Upper lobe of right lung (tissue), 1 donor: Measurements from ENCODE around the gene DCAF8L2. TPM values are rescaled to one million over a fixed set of nuclear protein-coding genes. Genes with fewer than 3 reads are reported as not detected.

Source experiments
- ATAC-seq: fragments of 200-7000 bp; cut with Tn5 transposase; one replicate; pipeline ENCODE4 v1.9.1; 2020; ENCODE audit warnings: mild to moderate bottlenecking, moderate library complexity
- DNase-seq: peaks from one replicate; pipeline ENCODE4 v3.0.0-alpha.2; 2020
- H3K27ac ChIP-seq: fragments of 200-600 bp; one replicate; pipeline ENCODE4 v1.8.0; 2022
- H3K27me3 ChIP-seq: fragments of 200-600 bp; one replicate; pipeline ENCODE4 v1.8.0; 2022; ENCODE audit warnings: mild to moderate bottlenecking
- H3K36me3 ChIP-seq: fragments of 200-600 bp; one replicate; pipeline ENCODE4 v1.8.0; 2022
- H3K4me1 ChIP-seq: fragments of 200-600 bp; one replicate; pipeline ENCODE4 v1.8.0; 2022
- H3K4me3 ChIP-seq: fragments of 200-600 bp; one replicate; pipeline ENCODE4 v1.8.0; 2022; ENCODE audit warnings: mild to moderate bottlenecking
- H3K9me3 ChIP-seq: fragments of 200-600 bp; one replicate; pipeline ENCODE4 v1.8.0; 2022
- intact Hi-C: fragments of 100-400 bp; cut with DNase I; formaldehyde crosslinking; loops from one replicate; pipeline ENCODE4 v1.11.0; 2022
- total RNA-seq: library from RNA; stranded (reverse); fragmentation: NEBNext Ultra II Directional; extraction: Animal tissue kit (Norgen Biotek cat#: 25700); gene quantifications from one replicate; pipeline ENCODE4 v1.2.1, GENCODE V29; 2021
- TF ChIP-seq, protein P1 (sequence below): fragments of 200-600 bp; IDR thresholded peaks from one replicate; pipeline ENCODE4 v1.8.0; 2022; ENCODE audit warnings: antibody characterized with exemption
- donor health status: DM: no; HTN: yes; CAD: no; lungs with severe emphysema.

Gene DCAF8L2
- total RNA-seq, 1 donor from 2014 or later, result not detected

DNA sequence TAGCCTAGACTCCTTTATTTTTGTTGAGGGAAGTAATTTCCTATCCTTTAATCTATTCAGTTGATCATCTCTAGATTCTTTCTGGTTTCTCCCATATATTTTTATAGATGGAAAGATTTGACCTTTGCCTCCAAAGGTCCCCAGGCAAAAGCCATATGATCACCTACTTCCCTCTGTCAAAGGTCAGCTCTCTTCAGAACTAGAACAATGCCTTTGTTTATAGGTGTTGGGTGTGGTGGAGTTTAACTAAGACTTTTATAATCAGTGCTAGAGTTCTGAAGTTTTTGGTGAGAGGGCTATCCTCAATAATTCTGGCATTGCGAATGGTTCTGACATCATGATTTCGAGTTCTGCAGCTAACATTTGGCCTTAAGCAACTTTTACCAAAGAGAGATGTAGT is 19.0 kb upstream of the DCAF8L2 start:
- Histone ChIP-seq H3K4me3 (no peak overlapping the region), H3K4me1 (no peaks in the 10 kb centered on the region), H3K9me3 (no peaks in the 10 kb centered on the region), H3K27ac (no peak overlapping the region), H3K27me3 (no peaks in the 10 kb centered on the region), H3K36me3 (no peaks in the 10 kb centered on the region)
- ATAC-seq, result no peak
- DNase-seq, result no peak
- TF ChIP-seq, protein P1, sequence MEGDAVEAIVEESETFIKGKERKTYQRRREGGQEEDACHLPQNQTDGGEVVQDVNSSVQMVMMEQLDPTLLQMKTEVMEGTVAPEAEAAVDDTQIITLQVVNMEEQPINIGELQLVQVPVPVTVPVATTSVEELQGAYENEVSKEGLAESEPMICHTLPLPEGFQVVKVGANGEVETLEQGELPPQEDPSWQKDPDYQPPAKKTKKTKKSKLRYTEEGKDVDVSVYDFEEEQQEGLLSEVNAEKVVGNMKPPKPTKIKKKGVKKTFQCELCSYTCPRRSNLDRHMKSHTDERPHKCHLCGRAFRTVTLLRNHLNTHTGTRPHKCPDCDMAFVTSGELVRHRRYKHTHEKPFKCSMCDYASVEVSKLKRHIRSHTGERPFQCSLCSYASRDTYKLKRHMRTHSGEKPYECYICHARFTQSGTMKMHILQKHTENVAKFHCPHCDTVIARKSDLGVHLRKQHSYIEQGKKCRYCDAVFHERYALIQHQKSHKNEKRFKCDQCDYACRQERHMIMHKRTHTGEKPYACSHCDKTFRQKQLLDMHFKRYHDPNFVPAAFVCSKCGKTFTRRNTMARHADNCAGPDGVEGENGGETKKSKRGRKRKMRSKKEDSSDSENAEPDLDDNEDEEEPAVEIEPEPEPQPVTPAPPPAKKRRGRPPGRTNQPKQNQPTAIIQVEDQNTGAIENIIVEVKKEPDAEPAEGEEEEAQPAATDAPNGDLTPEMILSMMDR, result no peak
- intact Hi-C loops, result no loop called here

DNA sequence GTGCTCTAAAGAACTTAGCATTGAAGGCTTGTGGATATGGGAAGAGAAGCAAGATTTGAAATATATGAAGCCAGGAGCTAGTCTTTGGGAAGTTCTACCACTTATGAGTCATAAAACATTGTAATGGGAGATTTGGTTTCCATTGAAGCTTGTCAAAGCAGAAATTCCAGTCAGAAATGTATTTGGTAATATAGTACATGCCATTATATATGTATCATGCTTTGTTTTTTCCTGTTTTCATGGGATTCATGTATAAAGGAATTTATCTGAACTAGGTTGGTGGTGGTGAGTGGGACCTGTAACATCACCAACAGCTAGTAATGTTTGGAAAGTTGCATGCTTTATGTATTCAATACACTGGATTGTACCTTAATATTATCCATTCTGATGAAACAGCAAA is 14.6 kb upstream of the DCAF8L2 start:
- Histone ChIP-seq H3K36me3 (no peaks in the 10 kb centered on the region), H3K9me3 (no peaks in the 10 kb centered on the region), H3K4me1 (no peaks in the 10 kb centered on the region), H3K4me3 (no peak overlapping the region), H3K27me3 (no peaks in the 10 kb centered on the region), H3K27ac (no peak overlapping the region)
- DNase-seq (no peak), ATAC-seq (no peak)
- TF ChIP-seq, protein P1, result no peak
- intact Hi-C loops, result no loop called here

GRCh38 chrX:27583976-27584375 is 6.2 kb upstream of the DCAF8L2 start:
- ATAC-seq (no peak), DNase-seq (no peak)
- TF ChIP-seq, protein P1, result no peak
- intact Hi-C loops, result no loop called here
- Histone ChIP-seq H3K4me3 (no peak overlapping the region), H3K27me3 (no peaks in the 10 kb centered on the region), H3K27ac (no peak overlapping the region), H3K36me3 (no peaks in the 10 kb centered on the region), H3K4me1 (no peaks in the 10 kb centered on the region), H3K9me3 (no peaks in the 10 kb centered on the region)

DNA sequence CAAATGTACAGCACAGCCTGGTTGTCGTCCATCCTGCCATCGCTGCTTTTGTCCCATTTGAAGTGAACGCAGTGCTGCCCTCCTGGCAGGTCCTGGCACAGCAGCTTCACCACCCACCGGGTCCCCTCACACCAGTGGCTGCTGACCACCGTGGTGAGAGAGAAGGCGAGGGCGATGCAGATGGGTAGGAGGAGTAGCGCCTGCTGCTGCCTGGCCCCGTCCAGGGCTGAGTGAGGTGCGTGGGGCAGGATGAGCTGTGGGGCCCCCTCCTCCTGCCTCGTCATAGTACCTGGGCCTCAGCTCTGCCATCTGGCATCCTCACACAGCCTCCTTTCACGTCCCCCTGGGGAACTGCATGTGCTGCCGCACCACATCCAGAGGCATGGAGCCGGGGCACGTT is 1.8 kb downstream of the DCAF8L2 start:
- no peak for DNase-seq
- H3K27ac ChIP-seq, result no peak overlapping the region
- intact Hi-C loops, result no loop called here

GRCh38 chrX:27597508-27597907 is 7.4 kb downstream of the DCAF8L2 start:
- H3K27me3 ChIP-seq, result no peaks in the 10 kb centered on the region
- no peak overlapping the region for H3K27ac ChIP-seq
- H3K9me3 ChIP-seq, result no peaks in the 10 kb centered on the region
- no peaks in the 10 kb centered on the region for H3K36me3 ChIP-seq
- DNase-seq, result no peak
- no peak overlapping the region for H3K4me3 ChIP-seq
- TF ChIP-seq, protein P1, result no peak
- no peak for ATAC-seq
- no peaks in the 10 kb centered on the region for H3K4me1 ChIP-seq
- intact Hi-C loops, result no loop called here

More for the DNA sequence above, 1.8 kb downstream of the DCAF8L2 start:
- TF ChIP-seq, protein P1, result no peak
- Histone ChIP-seq H3K9me3 (no peaks in the 10 kb centered on the region), H3K27me3 (no peaks in the 10 kb centered on the region), H3K4me1 (no peaks in the 10 kb centered on the region), H3K4me3 (no peak overlapping the region), H3K36me3 (no peaks in the 10 kb centered on the region)
- no peak for ATAC-seq

DNA sequence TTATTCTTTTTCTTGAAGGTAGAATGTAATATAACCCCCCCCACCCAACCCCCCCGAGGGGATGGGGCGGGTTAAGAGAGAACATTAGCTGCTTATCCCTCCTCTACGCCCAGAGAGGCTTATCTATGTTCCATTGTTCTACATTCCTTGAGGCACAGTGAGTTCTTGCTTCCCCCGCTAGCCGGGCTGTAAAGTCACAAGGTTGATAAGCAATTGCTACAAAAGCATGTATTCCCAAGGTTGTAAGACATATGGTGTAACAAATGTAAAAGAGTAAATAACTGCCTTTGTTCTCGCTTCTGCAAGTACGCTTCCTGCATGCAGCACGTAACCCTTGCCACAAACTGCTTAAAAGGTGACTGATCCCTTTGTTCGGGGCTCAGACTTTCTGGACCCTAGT is 8.2 kb downstream of the DCAF8L2 start:
- Histone ChIP-seq H3K27ac (no peak overlapping the region), H3K27me3 (no peaks in the 10 kb centered on the region), H3K36me3 (no peaks in the 10 kb centered on the region), H3K4me3 (no peak overlapping the region), H3K9me3 (no peaks in the 10 kb centered on the region), H3K4me1 (no peaks in the 10 kb centered on the region)
- TF ChIP-seq, protein P1, result no peak
- intact Hi-C loops, result no loop called here
- DNase-seq (no peak), ATAC-seq (no peak)
